GM19372 (cell line): ENCODE data around the gene TMEM198.

Experiments
- ATAC-seq: cut with Tn5 transposase; IDR thresholded peaks from one replicate; pipeline ENCODE4 v1.9.1; 2021; ENCODE audit warnings: mild to moderate bottlenecking, low read depth, moderate library complexity; ENCODE audit not compliant: unreplicated experiment

The TMEM198 gene

GRCh38 chr2:219575566-219576504 lies 32.0 kb downstream of the TMEM198 start:
- ATAC-seq: no peak

GRCh38 chr2:219576505-219577388 lies 32.9 kb downstream of the TMEM198 start:
- ATAC-seq: no peak

- no peak for ATAC-seq
These were observed 35.2 kb downstream of the TMEM198 start for GRCh38 chr2:219578811-219579613.

- ATAC-seq: no peak
These were observed 37.5 kb downstream of the TMEM198 start for GRCh38 chr2:219581346-219581745.

- no peak for ATAC-seq
These were observed 47.3 kb downstream of the TMEM198 start for GRCh38 chr2:219591091-219591490.

GRCh38 chr2:219592736-219593135 lies 48.9 kb downstream of the TMEM198 start:
- ATAC-seq: no peak

- ATAC-seq: no peak
These were observed 49.3 kb downstream of the TMEM198 start for GRCh38 chr2:219593154-219593553.

GRCh38 chr2:219595256-219595655 lies 51.4 kb downstream of the TMEM198 start:
- no peak for ATAC-seq

GRCh38 chr2:219596954-219597551 lies 53.2 kb downstream of the TMEM198 start:
- peak; percentile 5 for ATAC-seq

GRCh38 chr2:219597552-219598307 lies 53.9 kb downstream of the TMEM198 start, which contains the start of gene STK11IP:
STK11IP (plus strand) TSS chr2:219597857; CDS start chr2:219598120, 263 bp downstream.
- peak; percentile 88 for ATAC-seq

- no peak for ATAC-seq
These were observed 54.7 kb downstream of the TMEM198 start for GRCh38 chr2:219598308-219599078.
